Measurements from ENCODE around the gene PBX3.
"Not testable (repeated sequence)": the region's sequence is repeated elsewhere in the genome, so short reads cannot be mapped to it uniquely, and the experiment has no call there.

The PBX3 gene

GRCh38 chr9:125778538-125779219 lies 31.5 kb downstream of the PBX3 start:
- DNase-seq = not testable (repeated sequence)

GRCh38 chr9:125779220-125779565 lies 32.0 kb downstream of the PBX3 start:
- not testable (repeated sequence) for DNase-seq

- no peak for DNase-seq
These were observed 35.5 kb downstream of the PBX3 start for GRCh38 chr9:125782718-125783117.

- DNase-seq = no peak
These were observed 37.3 kb downstream of the PBX3 start for GRCh38 chr9:125784286-125785049.

- peak in 1 of 2 donors; percentile 19 for DNase-seq
These were observed 38.1 kb downstream of the PBX3 start for GRCh38 chr9:125785248-125785751.

DNA sequence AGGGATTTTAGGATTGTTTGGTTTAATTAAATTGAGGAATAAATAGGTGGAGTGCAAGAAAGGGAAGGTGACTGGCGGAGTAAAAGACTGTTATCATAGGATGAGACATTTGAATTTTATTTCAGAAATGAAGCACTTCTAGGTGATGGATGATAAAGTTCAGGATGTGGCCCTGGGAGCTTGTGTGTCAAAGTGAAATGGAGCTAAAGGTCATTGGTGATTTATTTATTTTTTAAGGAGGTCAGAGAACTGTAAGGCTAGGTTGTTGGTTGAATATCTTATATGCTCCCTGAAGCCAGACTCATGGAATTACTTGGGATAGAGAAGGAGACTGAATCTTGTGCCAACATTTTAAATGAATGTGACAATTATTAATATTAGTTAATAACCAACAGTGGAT lies 40.5 kb downstream of the PBX3 start:
- DNase-seq = no peak

- no peak for DNase-seq
These were observed 42.0 kb downstream of the PBX3 start for GRCh38 chr9:125789196-125789595.

- DNase-seq = no peak
These were observed 47.5 kb downstream of the PBX3 start for GRCh38 chr9:125794708-125795107.

DNA sequence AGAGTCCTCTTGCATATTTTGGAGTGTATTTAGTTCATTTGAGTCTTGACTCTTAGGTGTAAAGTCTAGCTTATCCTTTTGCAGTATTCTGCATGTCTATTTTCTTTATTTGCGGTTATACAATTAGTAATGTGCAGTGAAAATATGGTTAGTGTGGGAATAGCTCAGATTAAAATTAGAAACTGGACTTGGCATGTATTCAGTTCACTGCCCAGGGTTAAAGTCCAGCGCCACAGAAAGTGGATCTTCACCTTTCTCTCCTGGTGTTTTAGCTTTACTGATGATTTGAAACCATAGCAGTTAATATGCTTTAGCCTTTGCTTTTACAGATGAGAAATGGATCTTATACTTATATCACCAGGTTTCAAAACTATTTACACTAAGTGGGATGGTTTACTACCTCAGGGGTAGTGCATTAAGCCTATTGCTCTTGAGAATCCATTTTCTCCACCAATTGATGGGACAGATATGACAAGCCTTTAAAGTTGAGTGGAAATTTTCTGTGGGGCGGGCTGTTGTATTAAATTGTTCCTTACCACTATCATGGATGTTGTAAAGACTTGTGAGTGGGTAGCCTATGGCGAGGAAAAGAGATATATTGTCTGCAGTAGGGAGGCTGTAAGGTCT lies 48.9 kb downstream of the PBX3 start:
- no peak for DNase-seq

GRCh38 chr9:125797930-125798329 lies 50.8 kb downstream of the PBX3 start:
- no peak for DNase-seq

DNA sequence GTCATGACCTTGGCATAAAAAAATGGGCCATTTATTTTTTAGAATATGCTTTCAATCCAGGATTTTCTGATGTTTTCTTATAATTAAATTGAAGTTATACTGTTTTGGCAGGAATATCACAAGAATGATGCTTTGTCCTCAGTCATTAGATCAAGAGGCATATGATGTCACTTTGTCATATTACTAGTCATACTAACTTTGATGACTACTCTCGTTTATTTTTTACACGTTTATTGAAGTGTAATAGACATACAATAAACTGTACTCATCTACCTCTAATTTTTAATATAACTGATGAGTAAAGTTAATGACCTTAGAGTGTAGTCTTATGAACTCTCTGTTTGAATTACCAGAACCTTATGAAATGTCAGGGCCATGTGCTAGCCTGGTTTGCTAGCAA lies 56.4 kb downstream of the PBX3 start:
- no peak for DNase-seq

DNA sequence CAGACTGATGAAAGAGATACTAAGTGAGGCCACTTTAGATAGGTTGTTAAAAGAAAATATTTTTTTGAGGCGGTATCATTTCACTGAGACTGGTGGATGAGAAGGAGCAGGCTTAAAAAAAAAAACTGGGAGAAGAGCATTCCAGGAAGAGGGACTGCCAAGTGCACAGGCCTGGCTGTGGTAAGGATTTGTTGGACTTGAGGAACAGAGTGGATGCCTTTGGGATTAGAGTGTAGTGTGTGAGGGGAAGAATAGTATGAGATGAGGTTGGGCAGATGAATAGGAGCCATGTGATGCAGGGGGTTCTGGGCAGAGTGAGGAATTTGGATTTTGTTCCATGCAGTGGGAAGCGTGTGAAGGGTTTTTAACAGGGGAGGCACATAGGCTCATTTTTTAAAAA lies 57.9 kb downstream of the PBX3 start:
- DNase-seq = no peak

DNA sequence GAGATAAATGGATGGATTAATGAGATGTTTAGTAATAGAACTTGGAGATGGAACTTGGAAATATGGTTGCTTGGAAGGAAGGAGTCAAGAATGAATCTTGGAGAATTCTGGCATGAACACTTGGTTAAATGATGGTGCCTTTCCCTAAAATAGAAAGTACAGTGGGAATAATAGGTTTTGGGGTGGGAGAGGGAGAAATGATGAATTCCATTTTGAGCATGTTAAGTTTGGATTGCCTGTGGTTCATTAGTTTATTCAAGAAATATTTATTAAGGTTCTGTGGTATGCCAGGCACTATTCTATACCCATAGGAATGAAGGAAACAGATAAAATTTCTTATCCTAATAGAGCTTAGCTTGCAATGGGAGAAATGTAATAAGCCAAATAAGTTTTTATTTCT lies 58.4 kb downstream of the PBX3 start:
- no peak for DNase-seq

- DNase-seq = no peak
These were observed 59.9 kb downstream of the PBX3 start for GRCh38 chr9:125807079-125807478.

- DNase-seq = no peak
These were observed 63.0 kb downstream of the PBX3 start for GRCh38 chr9:125810161-125810560.

GRCh38 chr9:125811002-125811401 lies 63.8 kb downstream of the PBX3 start:
- DNase-seq = no peak

GRCh38 chr9:125812403-125812802 lies 65.2 kb downstream of the PBX3 start:
- DNase-seq = no peak

GRCh38 chr9:125815568-125815967 lies 68.4 kb downstream of the PBX3 start:
- DNase-seq = no peak

- no peak for DNase-seq
These were observed 69.1 kb downstream of the PBX3 start for GRCh38 chr9:125816321-125816720.

DNA sequence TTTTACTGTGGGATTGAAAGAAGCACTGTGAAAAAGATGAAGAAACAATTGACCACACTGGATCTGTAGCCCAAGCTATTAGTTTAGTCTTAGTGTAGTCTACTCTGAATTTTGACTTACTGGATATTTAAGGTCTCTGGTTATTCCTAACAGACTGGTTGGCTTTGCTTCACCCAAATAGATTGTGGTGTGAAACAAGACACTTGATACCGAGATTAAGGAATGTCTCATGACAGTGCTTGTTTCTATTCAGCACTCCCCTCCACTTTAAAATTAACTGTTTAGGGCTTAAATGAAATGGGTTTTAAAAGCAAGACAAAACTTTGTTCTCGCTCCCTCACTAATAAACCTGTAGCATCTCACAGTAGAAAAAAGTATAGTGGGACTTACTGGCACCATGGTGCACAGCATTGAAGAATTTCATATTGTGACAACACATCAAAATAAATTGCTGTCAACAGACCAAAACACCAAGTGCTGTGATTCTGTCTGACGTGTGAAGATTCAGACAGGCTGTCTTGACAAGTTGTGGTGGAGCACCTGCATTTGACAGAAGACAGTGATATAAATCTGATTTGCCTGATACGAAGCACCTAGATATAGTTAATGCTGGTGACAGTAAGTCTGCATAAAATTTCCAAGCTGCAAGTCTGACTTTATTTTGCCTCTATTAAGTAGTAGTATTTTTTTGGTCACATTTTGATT lies 73.1 kb downstream of the PBX3 start:
- DNase-seq = peak in 1 of 2 donors; percentile 13

GRCh38 chr9:125821078-125821477 lies 73.9 kb downstream of the PBX3 start:
- no peak for DNase-seq

- no peak for DNase-seq
These were observed 75.0 kb downstream of the PBX3 start for GRCh38 chr9:125822160-125822559.

- no peak for DNase-seq
These were observed 75.7 kb downstream of the PBX3 start for GRCh38 chr9:125822902-125823301.
